ENCODE results near the gene ARSG. TPM values are rescaled to one million over a fixed set of nuclear protein-coding genes. Genes with fewer than 3 reads are reported as not detected.
"Not testable (repeated sequence)": the region's sequence is repeated elsewhere in the genome, so short reads cannot be mapped to it uniquely, and the experiment has no call there.

The ARSG gene
- polyA plus RNA-seq, 4 donors, result 2.7 to 7.0 (median 4.3) TPM

- no peak for DNase-seq (ENCODE audit: low read depth in 4 of 4, low spot score in 3 of 4)
Measured at GRCh38 chr17:68390888-68391545, 99.7 kb downstream of the ARSG start.

GRCh38 chr17:68391561-68392268 lies 100.4 kb downstream of the ARSG start:
- no peak for DNase-seq (ENCODE audit: low read depth in 4 of 4, low spot score in 3 of 4)

- DNase-seq (ENCODE audit: low read depth in 4 of 4, low spot score in 3 of 4), result no peak
Measured at GRCh38 chr17:68394608-68395331, 103.5 kb downstream of the ARSG start.

GRCh38 chr17:68396226-68397107 lies 105.2 kb downstream of the ARSG start:
- DNase-seq (ENCODE audit: low read depth in 4 of 4, low spot score in 3 of 4), result no peak

- no peak for DNase-seq (ENCODE audit: low read depth in 4 of 4, low spot score in 3 of 4)
Measured at GRCh38 chr17:68397108-68397536, 105.8 kb downstream of the ARSG start.

GRCh38 chr17:68398691-68399637 lies 107.7 kb downstream of the ARSG start:
- no peak for DNase-seq (ENCODE audit: low read depth in 4 of 4, low spot score in 3 of 4)

- no peak for DNase-seq (ENCODE audit: low read depth in 4 of 4, low spot score in 3 of 4)
Measured at GRCh38 chr17:68399638-68400403, 108.5 kb downstream of the ARSG start.

- no peak for DNase-seq (ENCODE audit: low read depth in 4 of 4, low spot score in 3 of 4)
Measured at GRCh38 chr17:68400404-68400735, 109.1 kb downstream of the ARSG start.

- no peak for DNase-seq (ENCODE audit: low read depth in 4 of 4, low spot score in 3 of 4)
Measured at GRCh38 chr17:68401288-68401687, 110.0 kb downstream of the ARSG start.

- no peak for DNase-seq (ENCODE audit: low read depth in 4 of 4, low spot score in 3 of 4)
Measured at GRCh38 chr17:68403122-68403521, 111.8 kb downstream of the ARSG start.

GRCh38 chr17:68403837-68404236 lies 112.5 kb downstream of the ARSG start:
- not testable (repeated sequence) for DNase-seq (ENCODE audit: low read depth in 4 of 4, low spot score in 3 of 4)

- not testable (repeated sequence) for DNase-seq (ENCODE audit: low read depth in 4 of 4, low spot score in 3 of 4)
Measured at GRCh38 chr17:68407656-68408055, 116.4 kb downstream of the ARSG start.

- DNase-seq (ENCODE audit: low read depth in 4 of 4, low spot score in 3 of 4), result not testable (repeated sequence)
Measured at GRCh38 chr17:68413597-68414560, 122.6 kb downstream of the ARSG start.

GRCh38 chr17:68414901-68415300 lies 123.6 kb downstream of the ARSG start:
- DNase-seq (ENCODE audit: low read depth in 4 of 4, low spot score in 3 of 4), result not testable (repeated sequence)

GRCh38 chr17:68417317-68417716 lies 126.0 kb downstream of the ARSG start:
- no peak for DNase-seq (ENCODE audit: low read depth in 4 of 4, low spot score in 3 of 4)

- DNase-seq (ENCODE audit: low read depth in 4 of 4, low spot score in 3 of 4), result no peak
Measured at GRCh38 chr17:68418876-68419275, 127.6 kb downstream of the ARSG start.

- DNase-seq (ENCODE audit: low read depth in 4 of 4, low spot score in 3 of 4), result no peak
Measured at GRCh38 chr17:68420065-68420464, 128.8 kb downstream of the ARSG start.

- no peak for DNase-seq (ENCODE audit: low read depth in 4 of 4, low spot score in 3 of 4)
Measured at GRCh38 chr17:68421486-68421885, 130.2 kb downstream of the ARSG start.

Measured in left renal pelvis (tissue), 4 donors.